GM12864 (cell line): Measurements from ENCODE around the gene EIF2D.
A peak's percentile ranks its signal among the peaks of the same experiment; 100 is the strongest.

Source experiments
- DNase-seq: peaks from one replicate; pipeline ENCODE4 v3.0.0-alpha.2; 2011; ENCODE audit warnings: low read depth
- H3K4me3 ChIP-seq: 2 replicates; pipeline ENCODE4 v1.5.1; 2011; ENCODE audit warnings: mild to moderate bottlenecking, low read depth, low read length, control low read depth
- TF ChIP-seq, protein P1 (sequence below): IDR thresholded peaks from 2 replicates; pipeline ENCODE4 v1.5.1; 2011; ENCODE audit warnings: low read depth, mild to moderate bottlenecking, moderate library complexity, low read length, control low read depth, inconsistent platforms; ENCODE audit errors: missing control alignments

Gene EIF2D

DNA sequence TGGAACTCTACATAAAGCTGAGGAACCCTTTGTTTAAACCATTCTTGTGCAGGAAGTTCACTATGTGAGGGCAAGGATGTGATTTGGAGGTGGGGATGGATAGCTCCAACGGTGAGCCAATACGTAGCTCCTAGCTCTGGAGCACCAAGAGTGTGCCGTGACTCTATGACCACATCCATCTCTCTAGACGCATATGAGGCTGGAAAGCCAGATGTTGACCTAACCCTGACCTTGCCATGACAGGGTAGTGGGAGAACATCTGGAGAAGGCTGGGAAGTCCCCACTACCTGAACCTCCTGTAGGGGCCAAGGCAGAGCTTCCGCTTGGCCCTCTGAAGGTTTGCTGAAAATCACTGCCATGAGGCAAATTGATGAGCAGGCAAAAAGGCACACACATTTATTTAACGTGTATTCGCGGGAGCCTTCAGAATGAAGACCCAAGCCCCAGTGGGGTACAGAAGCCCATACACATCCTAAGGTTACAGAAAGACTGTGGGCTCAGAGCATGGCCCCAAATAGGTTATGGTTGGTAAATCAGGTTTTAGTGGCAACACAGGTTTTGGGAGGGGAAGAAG is 43.4 kb downstream of the EIF2D start:
- DNase-seq = no peak
- TF ChIP-seq, protein P1, sequence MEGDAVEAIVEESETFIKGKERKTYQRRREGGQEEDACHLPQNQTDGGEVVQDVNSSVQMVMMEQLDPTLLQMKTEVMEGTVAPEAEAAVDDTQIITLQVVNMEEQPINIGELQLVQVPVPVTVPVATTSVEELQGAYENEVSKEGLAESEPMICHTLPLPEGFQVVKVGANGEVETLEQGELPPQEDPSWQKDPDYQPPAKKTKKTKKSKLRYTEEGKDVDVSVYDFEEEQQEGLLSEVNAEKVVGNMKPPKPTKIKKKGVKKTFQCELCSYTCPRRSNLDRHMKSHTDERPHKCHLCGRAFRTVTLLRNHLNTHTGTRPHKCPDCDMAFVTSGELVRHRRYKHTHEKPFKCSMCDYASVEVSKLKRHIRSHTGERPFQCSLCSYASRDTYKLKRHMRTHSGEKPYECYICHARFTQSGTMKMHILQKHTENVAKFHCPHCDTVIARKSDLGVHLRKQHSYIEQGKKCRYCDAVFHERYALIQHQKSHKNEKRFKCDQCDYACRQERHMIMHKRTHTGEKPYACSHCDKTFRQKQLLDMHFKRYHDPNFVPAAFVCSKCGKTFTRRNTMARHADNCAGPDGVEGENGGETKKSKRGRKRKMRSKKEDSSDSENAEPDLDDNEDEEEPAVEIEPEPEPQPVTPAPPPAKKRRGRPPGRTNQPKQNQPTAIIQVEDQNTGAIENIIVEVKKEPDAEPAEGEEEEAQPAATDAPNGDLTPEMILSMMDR = no peak
- no peak overlapping the region for H3K4me3 ChIP-seq

DNA sequence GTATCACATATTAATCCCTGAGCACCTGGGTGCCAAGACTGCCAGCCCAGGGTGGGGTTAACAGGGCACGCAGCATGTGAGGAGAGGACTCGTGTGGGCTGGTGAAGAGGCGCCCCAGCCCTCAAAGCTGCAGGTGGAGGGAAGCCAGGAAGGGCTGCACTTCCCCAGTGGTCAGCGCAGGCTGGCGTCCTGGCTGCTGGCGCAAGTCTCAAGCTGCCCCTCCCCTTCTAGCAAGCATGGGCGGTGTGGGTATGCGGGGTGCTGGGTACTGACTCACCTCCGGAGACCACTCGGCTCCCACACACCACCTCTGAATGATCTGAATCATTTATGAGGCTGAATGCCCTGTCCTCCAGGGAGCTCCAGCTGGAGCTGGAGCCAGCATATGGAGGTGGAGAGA is 44.0 kb downstream of the EIF2D start:
- H3K4me3 ChIP-seq = no peak overlapping the region
- no peak for DNase-seq
- TF ChIP-seq, protein P1 = no peak

DNA sequence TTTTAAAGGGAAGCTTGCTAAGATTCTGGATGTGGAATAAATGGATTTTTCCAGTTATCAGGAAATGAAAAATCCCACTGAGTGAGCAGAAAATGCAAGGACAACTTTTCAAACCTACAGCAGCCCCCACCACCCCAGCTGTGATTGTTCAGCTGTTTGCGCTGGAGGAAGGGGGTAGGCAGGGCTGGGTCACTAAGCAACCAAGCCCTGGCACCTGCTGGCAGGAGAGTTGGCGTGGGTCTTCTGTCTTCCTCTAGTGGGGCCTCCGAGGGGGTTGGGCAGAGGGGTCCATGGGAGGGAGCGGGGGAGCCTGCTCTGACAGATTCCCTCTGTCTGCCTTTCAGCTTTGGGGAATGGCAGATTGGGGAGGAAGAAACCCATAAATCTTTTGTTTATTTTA is 45.3 kb downstream of the EIF2D start:
- TF ChIP-seq, protein P1 = no peak
- no peak for DNase-seq
- H3K4me3 ChIP-seq = no peak overlapping the region

DNA sequence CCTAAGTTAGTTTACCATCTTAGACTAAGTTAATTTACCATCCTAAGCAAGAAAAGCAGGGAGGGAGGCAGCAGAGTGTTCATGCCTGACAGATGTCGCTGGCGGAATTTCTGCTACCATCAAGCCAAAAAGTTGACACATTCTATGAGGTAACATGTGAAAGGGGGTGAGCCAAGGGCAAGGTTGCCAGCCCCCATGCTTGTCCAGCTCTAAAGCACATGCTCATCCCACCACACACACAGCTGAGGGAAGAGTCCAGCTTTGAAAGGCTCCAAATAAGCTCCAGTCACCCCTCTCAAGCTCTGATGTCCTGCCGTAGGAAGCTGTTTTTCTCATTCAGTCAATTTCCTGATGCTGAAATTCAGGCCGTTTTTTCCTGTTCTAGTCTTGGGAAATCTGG is 46.3 kb downstream of the EIF2D start:
- no peak overlapping the region for H3K4me3 ChIP-seq
- no peak for DNase-seq
- TF ChIP-seq, protein P1 = no peak

DNA sequence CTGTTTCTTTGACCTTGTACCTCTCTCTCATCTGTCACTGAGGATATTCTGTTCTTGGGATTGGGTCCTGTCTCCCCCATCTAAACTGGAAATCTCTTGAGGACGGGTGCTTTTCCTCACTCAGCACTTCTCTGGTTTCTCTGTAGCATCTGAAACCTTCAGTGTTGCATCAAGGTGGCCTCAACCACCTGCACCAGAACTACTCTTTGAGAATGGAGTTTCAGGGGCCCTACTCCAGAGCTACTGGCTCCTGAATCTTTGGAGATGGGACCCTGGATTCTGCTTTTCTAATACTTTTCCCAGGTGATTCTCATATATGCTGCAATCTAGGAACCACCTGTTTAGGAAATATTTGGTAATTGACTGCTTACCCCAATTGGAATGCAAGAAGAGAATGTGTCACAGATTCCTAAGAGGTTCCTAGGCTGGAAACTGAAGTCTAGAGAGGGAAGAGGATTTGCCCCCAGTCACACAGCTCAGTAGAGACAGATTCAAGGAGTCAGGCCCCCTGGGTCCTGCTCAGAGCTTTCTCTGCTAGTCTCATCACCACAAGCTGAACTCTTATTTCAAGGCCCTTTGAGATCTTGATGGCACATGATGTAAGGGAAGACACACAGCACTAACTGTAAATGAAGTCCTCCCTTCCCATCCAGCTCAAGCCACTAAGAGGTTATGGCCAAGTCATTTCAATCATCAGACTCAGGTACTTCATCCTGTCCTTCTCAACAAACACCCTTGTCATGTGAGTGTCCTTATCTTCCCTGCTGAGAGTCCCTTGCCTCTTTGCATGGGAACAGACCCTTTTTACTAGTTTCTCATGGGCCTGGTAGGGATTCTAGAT is 48.7 kb downstream of the EIF2D start:
- TF ChIP-seq, protein P1 = no peak
- H3K4me3 ChIP-seq = peak overlapping the region; percentile 35
- no peak for DNase-seq

DNA sequence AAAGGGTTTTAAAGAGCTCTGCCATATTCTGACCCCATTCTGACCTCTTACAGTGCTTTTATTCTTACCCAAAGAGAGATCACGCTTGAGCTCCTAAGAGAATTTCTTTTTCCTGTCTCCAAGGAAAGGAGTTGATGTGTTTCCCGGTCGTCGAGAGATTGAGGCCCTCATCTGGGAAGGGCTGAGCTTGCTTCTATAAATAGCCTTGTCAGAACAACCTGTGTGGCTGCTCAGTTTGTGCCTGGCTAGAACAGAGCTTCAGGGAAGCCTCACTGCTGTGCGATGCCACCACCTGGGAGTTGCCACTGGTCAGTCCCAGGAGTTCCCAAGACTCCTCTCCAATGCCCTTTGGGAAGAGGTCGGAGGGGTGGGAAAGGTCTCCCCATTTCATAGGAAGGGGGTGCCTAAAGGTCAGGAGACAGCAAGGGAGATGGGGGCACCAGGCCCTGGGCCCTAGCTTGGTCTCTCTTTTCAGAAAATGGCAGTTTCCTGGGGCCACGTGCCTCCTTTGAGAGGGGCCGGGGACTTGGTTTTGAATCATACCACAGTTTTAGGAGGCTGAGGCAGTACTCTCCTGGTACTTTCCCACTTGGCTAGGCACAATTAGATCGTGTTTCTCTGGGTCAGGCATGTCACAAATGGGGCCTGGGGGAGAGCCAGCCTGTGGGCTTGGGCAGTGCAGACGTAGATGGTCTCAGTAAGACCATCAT is 52.1 kb downstream of the EIF2D start:
- DNase-seq = no peak
- TF ChIP-seq, protein P1 = no peak
- peak overlapping the region; percentile 81 for H3K4me3 ChIP-seq
